Endothelial cell of umbilical vein (primary cell): ENCODE measurements around the gene PDXDC1. TPM values are rescaled to one million over a fixed set of nuclear protein-coding genes. Genes with fewer than 3 reads are reported as not detected.
A peak's percentile ranks its signal among the peaks of the same experiment; 100 is the strongest.
"Not testable (repeated sequence)": the region's sequence is repeated elsewhere in the genome, so short reads cannot be mapped to it uniquely, and the experiment has no call there.

Source experiments
- BruUV-seq: library from RNA; stranded (reverse); fragments of 400-500 nt; replicated peaks from 2 replicates; lab custom pipeline; 2021; lab: Mats Ljungman, UMichigan
- CTCF ChIA-PET: fragments of 300-600, 350-600 bp; sonication (Branson Sonifier 250); formaldehyde crosslinking; loops from one replicate; lab custom pipeline; 2021; ENCODE audit warnings: antibody characterized with exemption, inconsistent platforms; lab: Charles Lee
- POLR2A ChIA-PET: fragments of 300-600, 350-600 bp; sonication (Branson Sonifier 250); formaldehyde crosslinking; loops from one replicate; lab custom pipeline; 2021; ENCODE audit warnings: antibody characterized with exemption, inconsistent platforms; lab: Charles Lee
- DNase-seq: peaks from one replicate; pipeline ENCODE4 v3.0.0-alpha.2; 2011; ENCODE audit warnings: low read depth, low spot score
- FAIRE-seq: peaks from 2 replicates; lab custom pipeline; 2011; peaks lifted over from hg19 to GRCh38; lab: Jason Lieb, UNC
- H2AFZ ChIP-seq: 2 replicates; pipeline ENCODE4 v1.6.0; 2012; ENCODE audit warnings: low read depth, low read length, control low read depth, inconsistent platforms
- H3K27ac ChIP-seq: 2 replicates; pipeline ENCODE4 v1.5.1; 2011; ENCODE audit warnings: low read depth, mild to moderate bottlenecking, control low read depth, low read length, moderate library complexity; ENCODE audit not compliant: insufficient read depth
- H3K27me3 ChIP-seq, 2 experiments: 2 replicates each; pipeline versions ENCODE4 v1.6.0 to v1.6.1; 2011; ENCODE audit warnings: low read length in 2 of 2, mixed read lengths in 1 of 2; ENCODE audit not compliant: control insufficient read depth in 2 of 2, insufficient read depth in 2 of 2
- H3K36me3 ChIP-seq, 2 experiments: 2 replicates in 1 of 2; 3 replicates in 1 of 2; pipeline ENCODE4 v1.5.1; 2011; ENCODE audit warnings: low read length in 2 of 2, mild to moderate bottlenecking in 1 of 2, moderate library complexity in 1 of 2; ENCODE audit not compliant: control insufficient read depth in 2 of 2, insufficient read depth in 2 of 2; ENCODE audit errors: extremely low read depth in 1 of 2
- H3K4me1 ChIP-seq: 3 replicates; pipeline ENCODE4 v1.5.1; 2011; ENCODE audit warnings: mild to moderate bottlenecking, low read length; ENCODE audit not compliant: control insufficient read depth, insufficient read depth; ENCODE audit errors: extremely low read depth
- H3K4me2 ChIP-seq: 2 replicates; pipeline ENCODE4 v1.6.1; 2011; ENCODE audit warnings: low read length, control low read depth, mixed read lengths; ENCODE audit not compliant: insufficient read depth
- H3K4me3 ChIP-seq, 3 experiments: fragments of 200-600 bp in 1 of 3; sonication (generic), shearing (Covaris generic) in 1 of 3; replicated peaks in 1 of 3; 2 replicates each; pipeline ENCODE4 v1.5.1; 2011 to 2016; ENCODE audit warnings: control low read depth in 3 of 3, low read length in 3 of 3, mild to moderate bottlenecking in 2 of 3, inconsistent platforms in 1 of 3, low read depth in 1 of 3, moderate library complexity in 1 of 3; ENCODE audit not compliant: insufficient read depth in 1 of 3
- H3K79me2 ChIP-seq: 2 replicates; pipeline ENCODE4 v1.6.0; 2012; ENCODE audit warnings: low read length, inconsistent platforms; ENCODE audit not compliant: control insufficient read depth, insufficient read depth
- H3K9ac ChIP-seq: replicated peaks from 2 replicates; pipeline ENCODE3; 2011; ENCODE audit warnings: low read length, control low read depth; ENCODE audit not compliant: insufficient read depth; ENCODE audit errors: extremely low read depth
- H3K9me1 ChIP-seq: replicated peaks from 3 replicates; pipeline ENCODE4 v1.6.0; 2011; ENCODE audit warnings: mild to moderate bottlenecking, low read length; ENCODE audit not compliant: control insufficient read depth, insufficient read depth; ENCODE audit errors: extremely low read depth
- H3K9me3 ChIP-seq: replicated peaks from 2 replicates; pipeline ENCODE4 v1.5.1; 2012; ENCODE audit warnings: low read length, inconsistent platforms; ENCODE audit not compliant: control insufficient read depth, insufficient read depth
- H4K20me1 ChIP-seq: replicated peaks from 2 replicates; pipeline ENCODE3; 2011; ENCODE audit warnings: mild to moderate bottlenecking, low read length; ENCODE audit not compliant: control insufficient read depth, insufficient read depth; ENCODE audit errors: extremely low read depth
- CTCF ChIP-seq, 2 donors: IDR thresholded peaks; 1 replicate in 1 of 2; 2 replicates in 1 of 2; pipeline ENCODE4 v1.5.1; 2011; ENCODE audit warnings: low read length in 2 of 2, mild to moderate bottlenecking in 2 of 2, moderate library complexity in 2 of 2, control low read depth in 1 of 2, inconsistent platforms in 1 of 2, low read depth in 1 of 2; ENCODE audit not compliant: insufficient read depth in 1 of 2; ENCODE audit errors: extremely low read depth in 1 of 2
- dilution Hi-C: fragments of 300-500 bp; cut with MboI; formaldehyde crosslinking; loops from one replicate; pipeline ENCODE4 v1.15.0; 2019; ENCODE audit warnings: low sequenced_read_pairs; ENCODE audit not compliant: extremely low pct_ligation_motif_present
- intact Hi-C: fragments of 100-400 bp; cut with micrococcal nuclease; formaldehyde crosslinking; loops from one replicate; pipeline ENCODE4 v1.10.0; 2022
- polyA plus RNA-seq, 4 experiments: library from polyadenylated mRNA; depleted of rRNA in 3 of 4; stranded (reverse) in 3 of 4; unstranded in 1 of 4; fragments of >200 nt; gene quantifications; 2 replicates each; pipeline versions ENCODE4 v1.2.1 to v1.2.3, GENCODE V29; 2011 to 2012; ENCODE audit warnings: missing spikeins in 1 of 4
- total RNA-seq: library from RNA; stranded (reverse); gene quantifications from 2 replicates; pipeline ENCODE4 v1.2.3, GENCODE V29; 2021

Gene PDXDC1
- total and polyA plus RNA-seq, 2 donors (not counting 3 experiments of a cell fraction or from before 2014, with no cell fraction given): 44.6 to 78.9 TPM

DNA sequence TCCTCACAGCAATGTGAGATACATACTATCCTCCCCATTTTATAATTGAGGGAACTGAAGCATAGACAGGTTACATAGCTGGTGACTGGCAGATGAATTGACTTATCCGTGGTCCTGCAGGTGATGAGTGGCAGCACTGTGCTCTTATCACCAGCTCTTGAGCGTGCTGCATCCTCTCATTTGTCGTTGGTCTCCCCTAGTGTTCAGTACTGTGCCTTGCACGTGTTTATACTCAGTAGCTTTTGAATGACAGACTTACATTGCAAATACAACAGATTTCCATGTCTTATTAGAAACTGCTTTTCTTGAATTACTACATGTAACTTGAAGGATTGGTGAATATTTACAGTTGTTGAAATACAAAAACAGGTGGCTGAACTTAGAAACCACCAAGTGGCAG lies 47.4 kb downstream of the PDXDC1 start:
- H3K9me3 ChIP-seq, BruUV-seq, H3K9me1 ChIP-seq, H2AFZ ChIP-seq, H4K20me1 ChIP-seq, H3K9ac ChIP-seq, H3K36me3 ChIP-seq, H3K4me2 ChIP-seq, H3K79me2 ChIP-seq, POLR2A ChIA-PET, dilution Hi-C loops, H3K4me3 ChIP-seq, FAIRE-seq, intact Hi-C loops, H3K27ac ChIP-seq, H3K27me3 ChIP-seq: not testable (repeated sequence)
- CTCF ChIA-PET: interaction anchor here (0.7 to 1.7 kb wide), 6 partner anchors 11 to 65 kb away, joined by 3 to 7 read pairs (median 4); no protein-coding TSS in a partner anchor
- TF ChIP-seq CTCF (IDR thresholded peaks at IDR 0.05; ENCODE audit: extremely low read depth in 1 of 2, insufficient read depth in 1 of 2, low read depth in 1 of 2, low read length in 2 of 2): peak; percentile 47 to 58
- peak; percentile 70 for DNase-seq
- H3K4me1 ChIP-seq: peaks cover 11% of the 10 kb centered on the region

- CTCF ChIA-PET, POLR2A ChIA-PET, H3K9me3 ChIP-seq, H3K9me1 ChIP-seq, H3K4me2 ChIP-seq, H3K4me3 ChIP-seq, H3K27ac ChIP-seq, H3K27me3 ChIP-seq, FAIRE-seq, dilution Hi-C loops, H2AFZ ChIP-seq, H4K20me1 ChIP-seq, H3K79me2 ChIP-seq, H3K9ac ChIP-seq, DNase-seq, H3K4me1 ChIP-seq, intact Hi-C loops, BruUV-seq, H3K36me3 ChIP-seq: not testable (repeated sequence)
Measured at GRCh38 chr16:15023381-15024077, 48.7 kb downstream of the PDXDC1 start.

DNA sequence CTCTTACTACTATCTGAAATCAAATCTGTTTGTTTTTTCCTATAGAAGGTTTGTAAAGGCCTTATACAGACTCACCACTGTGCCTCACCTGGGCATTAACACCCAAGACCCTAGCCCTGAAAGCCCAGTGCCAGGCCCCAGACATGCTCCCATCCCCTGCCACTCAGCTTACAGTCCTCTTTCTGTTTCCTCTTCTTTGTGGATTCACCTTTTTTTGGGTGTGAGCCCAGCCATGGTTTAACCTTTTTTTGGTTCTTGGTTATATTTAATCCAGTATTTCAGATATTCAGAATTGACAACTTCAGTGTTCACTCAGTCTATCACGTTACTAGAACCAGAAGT lies 50.0 kb downstream of the PDXDC1 start:
- BruUV-seq, FAIRE-seq, H3K27me3 ChIP-seq, H2AFZ ChIP-seq, H4K20me1 ChIP-seq, H3K4me2 ChIP-seq, POLR2A ChIA-PET, dilution Hi-C loops, H3K79me2 ChIP-seq, H3K9me1 ChIP-seq, H3K9ac ChIP-seq, H3K4me1 ChIP-seq, H3K4me3 ChIP-seq, intact Hi-C loops, H3K9me3 ChIP-seq, DNase-seq: not testable (repeated sequence)
- H3K36me3 ChIP-seq: peaks cover 5 to 14% of the 10 kb centered on the region in 2 experiments
- CTCF ChIA-PET: interaction anchor here (0.6 kb wide), 1 partner anchor 586 kb away, joined by 3 read pairs; no protein-coding TSS in a partner anchor
- H3K27ac ChIP-seq: peak overlapping the region; percentile 16
